Measurements from ENCODE around the gene ZNF276.

DNA sequence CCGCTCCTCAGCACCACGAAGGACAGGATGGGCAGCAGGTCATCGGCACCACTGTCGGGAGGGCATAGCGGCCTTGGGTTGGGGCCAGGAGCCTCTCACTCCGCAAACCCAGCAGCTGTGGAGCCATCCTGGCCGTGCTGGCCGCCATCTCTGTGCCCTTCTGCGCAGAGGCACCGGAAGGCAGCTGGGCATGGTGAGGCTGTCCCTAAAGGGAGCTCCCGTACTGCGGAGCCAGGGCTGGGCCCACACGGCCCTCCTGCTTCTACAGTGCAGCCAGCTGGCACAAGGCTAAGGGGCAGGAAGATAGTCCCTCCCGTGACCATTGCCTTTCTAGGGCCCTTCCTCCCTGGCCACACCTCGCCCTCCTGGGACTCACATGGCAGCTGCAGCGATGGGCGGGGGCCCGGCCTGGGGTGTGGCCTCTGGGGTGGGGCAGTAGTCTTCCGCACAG, 12.8 kb upstream of the ZNF276 start:
- TF ChIP-seq, protein P1, sequence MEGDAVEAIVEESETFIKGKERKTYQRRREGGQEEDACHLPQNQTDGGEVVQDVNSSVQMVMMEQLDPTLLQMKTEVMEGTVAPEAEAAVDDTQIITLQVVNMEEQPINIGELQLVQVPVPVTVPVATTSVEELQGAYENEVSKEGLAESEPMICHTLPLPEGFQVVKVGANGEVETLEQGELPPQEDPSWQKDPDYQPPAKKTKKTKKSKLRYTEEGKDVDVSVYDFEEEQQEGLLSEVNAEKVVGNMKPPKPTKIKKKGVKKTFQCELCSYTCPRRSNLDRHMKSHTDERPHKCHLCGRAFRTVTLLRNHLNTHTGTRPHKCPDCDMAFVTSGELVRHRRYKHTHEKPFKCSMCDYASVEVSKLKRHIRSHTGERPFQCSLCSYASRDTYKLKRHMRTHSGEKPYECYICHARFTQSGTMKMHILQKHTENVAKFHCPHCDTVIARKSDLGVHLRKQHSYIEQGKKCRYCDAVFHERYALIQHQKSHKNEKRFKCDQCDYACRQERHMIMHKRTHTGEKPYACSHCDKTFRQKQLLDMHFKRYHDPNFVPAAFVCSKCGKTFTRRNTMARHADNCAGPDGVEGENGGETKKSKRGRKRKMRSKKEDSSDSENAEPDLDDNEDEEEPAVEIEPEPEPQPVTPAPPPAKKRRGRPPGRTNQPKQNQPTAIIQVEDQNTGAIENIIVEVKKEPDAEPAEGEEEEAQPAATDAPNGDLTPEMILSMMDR (IDR thresholded peaks at IDR 0.05): no peak
- TF ChIP-seq ZFX (IDR thresholded peaks at IDR 0.05; ENCODE audit: borderline replicate concordance): no peak
